GM12864 (cell line): ENCODE results near the gene GPRIN1.

Experiments
- DNase-seq: peaks from one replicate; pipeline ENCODE4 v3.0.0-alpha.2; 2011; ENCODE audit warnings: low read depth
- H3K4me3 ChIP-seq: 2 replicates; pipeline ENCODE4 v1.5.1; 2011; ENCODE audit warnings: mild to moderate bottlenecking, low read depth, low read length, control low read depth
- CTCF ChIP-seq: IDR thresholded peaks from 2 replicates; pipeline ENCODE4 v1.5.1; 2011; ENCODE audit warnings: low read depth, mild to moderate bottlenecking, moderate library complexity, low read length, control low read depth, inconsistent platforms; ENCODE audit errors: missing control alignments

GPRIN1 gene

GRCh38 chr5:176616511-176616910, 6.6 kb upstream of the GPRIN1 start:
- DNase-seq: no peak
- TF ChIP-seq CTCF: no peak
- no peak overlapping the region for H3K4me3 ChIP-seq

GRCh38 chr5:176614805-176615478, 5.0 kb upstream of the GPRIN1 start:
- no peak for TF ChIP-seq CTCF

GRCh38 chr5:176612855-176613254, 2.9 kb upstream of the GPRIN1 start:
- no peak overlapping the region for H3K4me3 ChIP-seq
- no peak for DNase-seq
- no peak for TF ChIP-seq CTCF

More at GRCh38 chr5:176614805-176615478, 5.0 kb upstream of the GPRIN1 start:
- no peak overlapping the region for H3K4me3 ChIP-seq
- DNase-seq: no peak

GRCh38 chr5:176612008-176612407, 2.1 kb upstream of the GPRIN1 start:
- H3K4me3 ChIP-seq: no peak overlapping the region
- TF ChIP-seq CTCF: no peak
- no peak for DNase-seq

- TF ChIP-seq CTCF: no peak
- DNase-seq: no peak
- no peak overlapping the region for H3K4me3 ChIP-seq
Observed at GRCh38 chr5:176611435-176611834, 1.5 kb upstream of the GPRIN1 start.

- no peak for DNase-seq
- TF ChIP-seq CTCF: no peak
- H3K4me3 ChIP-seq: peak overlapping the region; percentile 71
Observed at GRCh38 chr5:176610435-176610773, 448 bp upstream of the GPRIN1 start.
